NCI-H2107 treated with DMSO at 0.1 percent for 48 hours (cell line): ENCODE measurements around the gene RUNX3.
"Not testable (repeated sequence)": the region's sequence is repeated elsewhere in the genome, so short reads cannot be mapped to it uniquely, and the experiment has no call there.

Experiments used
- DNase-seq: peaks from one replicate; lab custom pipeline; 2025; ENCODE audit not compliant: unreplicated experiment; lab: John Stamatoyannopoulos, UW

RUNX3 gene

GRCh38 chr1:24930260-24931145, at the start of gene RUNX3:
Gene RUNX3, minus strand, starts transcription at chr1:24930276. Its CDS starts 408 bp downstream, at chr1:24929868.
- no peak for DNase-seq

- DNase-seq: not testable (repeated sequence)
Observed at GRCh38 chr1:24979232-24979631, 49.2 kb upstream of the RUNX3 start.

GRCh38 chr1:24978383-24979032, 48.4 kb upstream of the RUNX3 start:
- DNase-seq: no peak

GRCh38 chr1:24975391-24975790, 45.3 kb upstream of the RUNX3 start:
- no peak for DNase-seq

GRCh38 chr1:24973315-24973714, 43.2 kb upstream of the RUNX3 start:
- DNase-seq: no peak

GRCh38 chr1:24972915-24973242, 42.8 kb upstream of the RUNX3 start:
- no peak for DNase-seq

GRCh38 chr1:24972221-24972914, 42.3 kb upstream of the RUNX3 start:
- DNase-seq: no peak

- DNase-seq: no peak
Observed at GRCh38 chr1:24970926-24971875, 41.1 kb upstream of the RUNX3 start.

GRCh38 chr1:24970399-24970753, 40.3 kb upstream of the RUNX3 start:
- DNase-seq: no peak

GRCh38 chr1:24969596-24970398, 39.7 kb upstream of the RUNX3 start:
- DNase-seq: no peak

GRCh38 chr1:24968941-24969585, 39.0 kb upstream of the RUNX3 start:
- no peak for DNase-seq

- DNase-seq: no peak
Observed at GRCh38 chr1:24967962-24968361, 37.9 kb upstream of the RUNX3 start.

GRCh38 chr1:24967555-24967954, 37.5 kb upstream of the RUNX3 start:
- no peak for DNase-seq

- DNase-seq: no peak
Observed at GRCh38 chr1:24966724-24967346, 36.8 kb upstream of the RUNX3 start.

- no peak for DNase-seq
Observed at GRCh38 chr1:24966121-24966723, 36.1 kb upstream of the RUNX3 start.

- DNase-seq: no peak
Observed at GRCh38 chr1:24965571-24965930, 35.5 kb upstream of the RUNX3 start.

- DNase-seq: no peak
Observed at GRCh38 chr1:24964811-24965570, 34.9 kb upstream of the RUNX3 start.
